ENCODE data around the gene CUL2.
"Not testable (repeated sequence)": the region's sequence is repeated elsewhere in the genome, so short reads cannot be mapped to it uniquely, and the experiment has no call there.

Gene CUL2

GRCh38 chr10:35020481-35020880 lies 69.7 kb downstream of the CUL2 start:
- in situ Hi-C loops (cut with MboI; ENCODE audit: low sequenced_read_pairs): no loop called here

DNA sequence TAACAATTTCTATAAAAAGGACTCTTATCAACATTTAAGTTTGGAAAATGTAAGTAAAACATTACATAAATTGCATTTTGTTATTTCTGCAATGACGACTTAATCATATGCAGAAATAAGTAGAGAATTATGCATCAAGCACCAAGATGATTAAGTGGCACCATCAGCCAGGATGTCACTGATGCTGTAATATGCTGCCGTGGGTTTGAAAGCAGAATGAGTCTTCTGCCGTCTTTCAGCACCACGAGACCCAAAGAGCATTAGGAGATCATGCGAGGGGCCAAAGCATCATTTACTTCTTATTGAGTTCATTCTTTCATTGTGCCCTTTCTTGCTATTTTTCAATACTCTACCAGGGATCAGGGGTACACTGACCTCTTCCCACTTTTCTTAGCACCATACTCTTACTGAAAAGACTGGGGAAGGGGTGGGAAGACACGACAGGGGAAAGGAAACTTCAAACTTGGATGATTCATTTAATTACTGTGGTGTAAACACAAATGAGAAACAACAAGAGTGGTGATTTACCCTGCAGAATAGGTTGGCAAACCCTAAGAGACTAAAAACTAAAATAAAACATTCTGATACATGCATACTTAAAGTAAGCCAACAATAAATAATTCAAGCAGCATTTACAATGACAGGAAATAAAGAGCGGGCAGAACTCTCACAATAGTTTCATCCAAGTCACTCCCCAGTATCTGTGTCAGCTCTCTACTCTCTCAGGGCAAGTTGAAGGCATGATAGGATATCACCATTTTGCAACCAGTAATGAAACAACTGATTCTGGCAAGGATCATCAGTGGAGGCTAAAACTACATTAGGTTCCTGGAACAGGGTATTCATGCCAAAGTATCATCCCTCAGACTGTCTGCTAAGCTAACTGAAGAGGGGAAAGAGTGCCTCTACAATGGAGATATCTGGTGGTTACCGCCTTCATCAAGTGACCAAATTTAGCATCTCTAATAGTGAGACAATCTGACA lies 70.8 kb downstream of the CUL2 start:
- in situ Hi-C loops (cut with MboI; ENCODE audit: low sequenced_read_pairs): no loop called here

DNA sequence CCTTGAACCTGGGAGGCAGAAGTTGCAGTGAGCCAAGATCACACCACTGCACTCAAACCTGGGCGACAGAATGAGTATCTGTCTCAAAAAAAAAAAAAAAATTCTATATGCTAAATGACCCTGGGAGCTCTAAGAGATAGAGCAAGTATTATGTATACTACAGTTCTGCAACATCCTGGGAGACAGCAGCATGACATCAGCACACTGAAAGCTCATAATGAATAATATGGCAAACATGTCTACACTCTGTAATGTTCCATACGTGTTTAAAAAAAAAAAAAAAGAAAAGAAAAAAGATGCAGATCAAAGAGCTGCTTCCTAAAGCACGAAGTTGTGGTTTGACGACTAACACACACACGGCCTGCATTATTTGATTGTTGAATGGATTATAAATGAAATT lies 72.5 kb downstream of the CUL2 start:
- in situ Hi-C loops (cut with MboI; ENCODE audit: low sequenced_read_pairs): no loop called here

GRCh38 chr10:35015843-35016408 lies 74.2 kb downstream of the CUL2 start:
- in situ Hi-C loops (cut with MboI; ENCODE audit: low sequenced_read_pairs): no loop called here

DNA sequence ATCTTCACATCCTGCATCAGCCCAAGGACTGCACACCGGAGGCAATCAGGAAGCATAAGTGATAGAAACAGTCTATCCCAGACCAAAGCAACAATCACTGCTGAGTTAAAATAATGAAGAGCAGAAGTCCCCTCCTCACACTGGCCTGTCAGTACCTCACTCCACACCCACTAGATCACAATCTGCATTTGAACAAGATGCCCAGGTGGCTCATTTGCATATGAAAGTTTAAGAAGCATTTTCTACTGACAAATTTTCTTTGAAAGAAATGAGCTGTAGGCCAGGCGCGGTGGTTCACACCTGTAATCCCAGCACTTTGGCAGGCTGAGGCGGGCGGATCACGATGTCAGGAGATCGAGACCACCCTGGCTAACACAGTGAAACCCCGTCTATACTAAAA lies 77.4 kb downstream of the CUL2 start:
- in situ Hi-C loops (cut with MboI; ENCODE audit: low sequenced_read_pairs): no loop called here

- in situ Hi-C loops (cut with MboI; ENCODE audit: low sequenced_read_pairs): no loop called here
Measured at GRCh38 chr10:35011771-35012191, 78.4 kb downstream of the CUL2 start.

- in situ Hi-C loops (cut with MboI; ENCODE audit: low sequenced_read_pairs): no loop called here
Measured at GRCh38 chr10:35007858-35008301, 82.3 kb downstream of the CUL2 start.

GRCh38 chr10:35006836-35007235 lies 83.3 kb downstream of the CUL2 start:
- in situ Hi-C loops (cut with MboI; ENCODE audit: low sequenced_read_pairs): no loop called here

GRCh38 chr10:35005868-35006267 lies 84.3 kb downstream of the CUL2 start:
- in situ Hi-C loops (cut with MboI; ENCODE audit: low sequenced_read_pairs): no loop called here

DNA sequence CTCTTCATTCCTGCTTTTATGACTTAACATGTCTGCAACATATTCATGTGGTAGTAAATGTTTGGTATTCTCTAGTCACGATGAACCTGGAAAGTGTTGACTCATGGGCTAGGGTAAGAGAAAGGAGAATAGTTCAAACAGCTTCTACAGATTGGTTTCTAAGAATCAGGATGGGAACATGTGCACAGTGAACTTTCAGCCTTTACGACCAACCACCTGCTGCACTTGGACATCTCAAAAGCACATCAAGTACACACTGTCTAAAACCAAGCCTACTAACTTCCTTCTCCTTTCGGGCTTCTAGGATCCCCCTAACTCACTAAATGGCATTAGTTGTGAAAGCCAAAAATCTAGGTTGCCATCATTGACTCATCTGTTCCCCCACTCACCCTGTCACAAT lies 85.5 kb downstream of the CUL2 start:
- in situ Hi-C loops (cut with MboI; ENCODE audit: low sequenced_read_pairs): no loop called here

DNA sequence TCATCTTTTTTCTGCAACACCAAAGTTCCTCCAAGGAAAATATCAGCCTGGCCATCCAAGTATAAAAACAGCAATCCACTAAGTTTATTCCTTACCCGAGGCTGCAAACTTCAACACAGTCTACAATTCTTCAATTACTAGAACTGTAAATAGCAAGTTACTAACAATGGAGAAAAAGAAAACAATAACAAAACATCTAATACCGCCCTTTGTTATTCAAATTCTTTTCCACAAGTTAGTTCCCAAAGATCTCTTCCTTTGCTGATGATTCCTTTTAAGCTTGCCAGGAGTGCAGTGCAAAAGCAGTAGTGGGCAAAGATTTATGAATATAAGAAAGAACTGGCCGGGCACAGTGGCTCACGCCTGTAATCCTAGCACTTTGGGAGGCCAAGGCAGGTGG lies 86.2 kb downstream of the CUL2 start:
- in situ Hi-C loops (cut with MboI; ENCODE audit: low sequenced_read_pairs): no loop called here

- in situ Hi-C loops (cut with MboI; ENCODE audit: low sequenced_read_pairs): no loop called here
Measured at GRCh38 chr10:35000936-35001335, 89.2 kb downstream of the CUL2 start.

GRCh38 chr10:34999532-34999931 lies 90.6 kb downstream of the CUL2 start:
- in situ Hi-C loops (cut with MboI; ENCODE audit: low sequenced_read_pairs): no loop called here

GRCh38 chr10:34998940-34999339 lies 91.2 kb downstream of the CUL2 start:
- in situ Hi-C loops (cut with MboI; ENCODE audit: low sequenced_read_pairs): no loop called here

DNA sequence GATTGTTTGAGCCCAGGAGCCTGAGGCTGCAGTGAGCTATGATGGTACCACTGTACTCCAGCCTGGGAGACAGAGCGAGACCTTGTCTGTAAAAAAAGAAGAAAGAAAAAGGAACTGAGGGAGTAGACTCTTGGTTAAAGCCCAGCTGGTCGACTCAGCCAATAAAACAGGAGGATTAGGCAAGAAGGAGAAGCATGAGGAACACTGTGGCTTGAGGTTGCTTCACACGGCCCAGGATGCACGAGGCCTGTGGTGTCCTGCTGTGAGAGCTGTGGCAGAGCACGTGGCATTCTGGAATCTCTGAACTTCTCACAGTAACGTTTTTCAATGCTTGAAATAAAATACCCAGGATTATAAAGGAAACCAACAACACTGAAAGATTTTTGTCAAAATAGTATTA lies 93.3 kb downstream of the CUL2 start:
- in situ Hi-C loops (cut with MboI; ENCODE audit: low sequenced_read_pairs): no loop called here

GRCh38 chr10:34995925-34996324 lies 94.2 kb downstream of the CUL2 start:
- in situ Hi-C loops (cut with MboI; ENCODE audit: low sequenced_read_pairs): no loop called here

GRCh38 chr10:34994565-34995142 lies 95.5 kb downstream of the CUL2 start:
- in situ Hi-C loops (cut with MboI; ENCODE audit: low sequenced_read_pairs): no loop called here

DNA sequence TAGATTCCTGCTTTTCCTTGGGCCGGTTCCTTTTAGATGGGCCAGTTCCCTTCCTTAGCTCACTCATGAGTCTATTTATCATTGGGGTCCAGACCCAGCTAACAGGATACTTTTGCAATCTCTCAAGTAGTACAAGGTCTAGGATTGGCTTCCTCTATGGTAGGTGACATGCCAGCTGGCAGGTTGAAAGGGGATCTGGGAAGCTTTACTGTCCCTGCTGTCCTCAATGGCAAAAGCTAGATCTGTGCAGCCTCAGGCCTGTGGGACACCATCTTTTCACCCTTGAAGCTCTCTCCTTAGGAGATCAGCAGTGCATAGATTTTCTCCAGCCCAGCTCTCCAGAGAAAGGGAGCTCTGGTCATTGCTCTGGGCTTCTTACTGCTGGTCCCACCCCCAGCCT lies 96.4 kb downstream of the CUL2 start:
- in situ Hi-C loops (cut with MboI; ENCODE audit: low sequenced_read_pairs): no loop called here

GRCh38 chr10:34991117-34991516 lies 99.0 kb downstream of the CUL2 start:
- in situ Hi-C loops (cut with MboI; ENCODE audit: low sequenced_read_pairs): not testable (repeated sequence)

DNA sequence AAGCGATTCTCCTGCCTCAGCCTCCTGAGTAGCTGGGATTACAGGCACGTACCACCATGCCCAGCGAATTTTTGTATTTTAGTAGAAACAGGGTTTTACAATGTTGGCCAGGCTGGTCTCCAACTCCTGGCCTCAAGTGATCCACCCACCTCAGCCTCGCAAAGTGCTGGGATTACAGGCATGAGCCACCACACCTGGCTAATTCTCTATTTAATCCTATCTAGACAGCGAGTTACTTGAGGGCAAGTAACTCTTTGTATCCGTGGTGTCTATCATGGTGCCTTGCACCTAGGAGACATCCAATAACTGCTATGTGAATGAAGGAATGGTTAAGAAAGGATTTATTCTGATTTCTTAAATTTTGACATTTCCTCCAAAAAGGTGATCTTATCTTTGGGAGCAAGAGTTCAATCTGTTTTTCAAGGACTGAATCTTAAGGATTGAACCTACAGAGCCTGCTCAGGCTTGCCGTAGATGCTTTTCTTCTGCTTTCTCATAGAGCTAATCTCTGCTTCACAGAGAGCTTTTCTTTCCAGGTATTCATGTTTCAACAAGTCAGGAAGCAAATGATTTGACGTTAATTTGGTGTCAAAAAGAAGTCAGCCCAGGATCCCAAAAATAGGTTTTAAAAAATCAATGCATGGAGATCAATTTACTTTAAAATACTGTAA lies 101.6 kb downstream of the CUL2 start:
- in situ Hi-C loops (cut with MboI; ENCODE audit: low sequenced_read_pairs): no loop called here

DNA sequence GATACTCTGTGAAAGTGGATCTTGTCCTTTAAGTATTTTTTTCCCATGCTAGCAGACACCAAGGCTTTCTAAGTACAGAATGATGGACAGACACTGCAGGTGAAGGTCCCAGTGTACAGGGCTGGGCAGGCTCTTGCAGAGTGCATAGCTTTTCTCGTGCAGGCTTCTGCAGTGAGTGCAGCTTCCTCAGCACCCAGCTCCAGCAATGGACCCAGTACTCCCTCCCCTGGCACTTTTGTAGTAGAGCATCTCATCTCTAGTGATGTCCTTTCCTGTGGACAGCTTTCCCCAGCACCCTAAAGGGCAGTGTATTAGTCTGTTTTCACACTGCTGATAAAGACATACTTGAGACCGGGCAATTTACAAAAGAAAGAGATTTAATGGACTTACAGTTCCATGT lies 104.3 kb downstream of the CUL2 start:
- in situ Hi-C loops (cut with MboI; ENCODE audit: low sequenced_read_pairs): no loop called here

Data from HL-60/S4 treated with retinoic acid at 250 ng/mL for 4 days and 3 days (cell line).